Mesenchymal stem cell (in vitro differentiated cells and primary cell): ENCODE data around the gene TYROBP.

ENCODE experiments used
- DNase-seq: peaks from one replicate; pipeline ENCODE4 v3.0.0-alpha.2; 2013
- H2AFZ ChIP-seq: one replicate; pipeline ENCODE4 v1.6.1; 2013; ENCODE audit warnings: low read depth, mild to moderate bottlenecking, control low read depth, inconsistent platforms, low read length, moderate library complexity
- H2AK5ac ChIP-seq: 2 replicates; pipeline ENCODE4 v1.6.1; 2013; ENCODE audit warnings: low read length, moderate library complexity, mild to moderate bottlenecking, inconsistent platforms; ENCODE audit not compliant: severe bottlenecking
- H2BK120ac ChIP-seq: one replicate; pipeline ENCODE4 v1.6.1; 2013; ENCODE audit warnings: low read depth, mild to moderate bottlenecking, inconsistent platforms, low read length, moderate library complexity
- H2BK12ac ChIP-seq, 2 experiments: one replicate each; pipeline ENCODE4 v1.6.1; 2013; ENCODE audit warnings: inconsistent platforms in 2 of 2, low read length in 2 of 2, mild to moderate bottlenecking in 2 of 2, moderate library complexity in 2 of 2, control low read depth in 1 of 2
- H2BK15ac ChIP-seq: one replicate; pipeline ENCODE4 v1.6.1; 2013; ENCODE audit warnings: mild to moderate bottlenecking, low read depth, inconsistent platforms; ENCODE audit not compliant: poor library complexity, severe bottlenecking
- H2BK5ac ChIP-seq: 2 replicates; pipeline ENCODE4 v1.6.1; 2013; ENCODE audit warnings: low read depth, mild to moderate bottlenecking, low read length, control low read depth, inconsistent platforms; ENCODE audit not compliant: poor library complexity, severe bottlenecking
- H3K14ac ChIP-seq, 2 experiments: one replicate each; pipeline ENCODE4 v1.6.1; 2013; ENCODE audit warnings: inconsistent platforms in 2 of 2, low read length in 2 of 2, control low read depth in 1 of 2, mild to moderate bottlenecking in 1 of 2, moderate library complexity in 1 of 2
- H3K18ac ChIP-seq, 2 experiments: one replicate each; pipeline ENCODE4 v1.6.1; 2013; ENCODE audit warnings: inconsistent platforms in 2 of 2, low read length in 2 of 2, control low read depth in 1 of 2, low read depth in 1 of 2, mild to moderate bottlenecking in 1 of 2
- H3K23ac ChIP-seq, 2 experiments: one replicate each; pipeline ENCODE4 v1.6.1; 2013; ENCODE audit warnings: inconsistent platforms in 2 of 2, low read length in 2 of 2, mild to moderate bottlenecking in 2 of 2, moderate library complexity in 2 of 2, control low read depth in 1 of 2
- H3K27ac ChIP-seq: 2 replicates; pipeline ENCODE4 v1.5.1; 2013; ENCODE audit warnings: mild to moderate bottlenecking, moderate library complexity, low read length, control low read depth, inconsistent platforms; ENCODE audit not compliant: poor library complexity, severe bottlenecking
- H3K27me3 ChIP-seq, 2 experiments: 2 replicates each; pipeline versions ENCODE4 v1.6.1 to v1.7.0; 2013; ENCODE audit warnings: low read length in 2 of 2, mild to moderate bottlenecking in 2 of 2, moderate library complexity in 2 of 2, control low read depth in 1 of 2, inconsistent platforms in 1 of 2; ENCODE audit not compliant: control insufficient read depth in 1 of 2, insufficient read depth in 1 of 2
- H3K36me3 ChIP-seq, 2 experiments: 2 replicates each; pipeline versions ENCODE4 v1.6.1 to v1.7.0; 2013; ENCODE audit warnings: low read length in 2 of 2, control low read depth in 1 of 2, inconsistent platforms in 1 of 2, low read depth in 1 of 2, mild to moderate bottlenecking in 1 of 2; ENCODE audit not compliant: insufficient read depth in 2 of 2, control insufficient read depth in 1 of 2
- H3K4ac ChIP-seq, 2 experiments: one replicate each; pipeline ENCODE4 v1.6.1; 2013; ENCODE audit warnings: inconsistent platforms in 2 of 2, low read length in 2 of 2, mild to moderate bottlenecking in 2 of 2, moderate library complexity in 2 of 2, control low read depth in 1 of 2, low read depth in 1 of 2
- H3K4me1 ChIP-seq: 2 replicates; pipeline ENCODE4 v1.6.1; 2013; ENCODE audit warnings: low read depth, low read length, control low read depth; ENCODE audit not compliant: control insufficient read depth, insufficient read depth
- H3K4me2 ChIP-seq: 2 replicates; pipeline ENCODE4 v1.6.1; 2013; ENCODE audit warnings: low read length, mild to moderate bottlenecking, inconsistent platforms; ENCODE audit not compliant: poor library complexity, severe bottlenecking
- H3K4me3 ChIP-seq, 2 experiments: 2 replicates each; pipeline versions ENCODE4 v1.5.1 to v1.7.0; 2013; ENCODE audit warnings: low read length in 2 of 2, mild to moderate bottlenecking in 2 of 2, control low read depth in 1 of 2, low read depth in 1 of 2; ENCODE audit not compliant: insufficient read depth in 1 of 2
- H3K79me1 ChIP-seq: replicated peaks from 2 replicates; pipeline ENCODE4 v1.6.1; 2013; ENCODE audit warnings: mild to moderate bottlenecking, control low read depth, low read length, inconsistent platforms; ENCODE audit not compliant: poor library complexity, severe bottlenecking
- H3K9ac ChIP-seq: 2 replicates; pipeline ENCODE4 v1.7.0; 2013; ENCODE audit warnings: mild to moderate bottlenecking, low read length, moderate library complexity
- H3K9me3 ChIP-seq: 2 replicates; pipeline ENCODE4 v1.7.0; 2013; ENCODE audit warnings: mild to moderate bottlenecking, low read length; ENCODE audit not compliant: control insufficient read depth
- H4K8ac ChIP-seq: one replicate; pipeline ENCODE4 v1.6.1; 2013; ENCODE audit warnings: inconsistent platforms, mild to moderate bottlenecking, low read length, moderate library complexity
- H4K91ac ChIP-seq: one replicate; pipeline ENCODE4 v1.6.1; 2013; ENCODE audit warnings: mild to moderate bottlenecking, low read length, inconsistent platforms
- WGBS: methylation state at CpG from one replicate; pipeline ENCODE4 v1.1.7; 2013; ENCODE audit warnings: mixed read lengths; 5-methylcytosine and 5-hydroxymethylcytosine counted together

Gene TYROBP

GRCh38 chr19:35935911-35936737 lies 28.0 kb upstream of the TYROBP start, which contains the start of gene LRFN3:
Gene LRFN3 (plus strand): TSS chr19:35936374. CDS start chr19:35939426, 3,052 bp downstream.
- peak; percentile 75 for DNase-seq
- H3K4me2 ChIP-seq: peak within 1 kb of the TSS; percentile 81
- no peak within 1 kb of the TSS for H2BK120ac ChIP-seq
- H3K27me3 ChIP-seq: no peaks in the 10 kb centered on the region
- H2AK5ac ChIP-seq: no peak within 1 kb of the TSS
- H3K9ac ChIP-seq: peak within 1 kb of the TSS; percentile 89
- peak within 1 kb of the TSS in 1 of 2 experiments; percentile 4 for H2BK12ac ChIP-seq
- H3K18ac ChIP-seq: peak within 1 kb of the TSS; percentile 28 to 84
- peak within 1 kb of the TSS; percentile 10 to 24 for H3K4ac ChIP-seq
- H3K9me3 ChIP-seq: no peaks in the 10 kb centered on the region
- peak within 1 kb of the TSS; percentile 79 to 87 for H3K4me3 ChIP-seq
- H4K8ac ChIP-seq: peak within 1 kb of the TSS; percentile 79
- peak within 1 kb of the TSS; percentile 35 for H2BK5ac ChIP-seq
- H2AFZ ChIP-seq: peak within 1 kb of the TSS; percentile 79
- peaks cover 33% of the 10 kb centered on the region for H3K4me1 ChIP-seq
- H3K27ac ChIP-seq: no peak within 1 kb of the TSS
- H3K36me3 ChIP-seq: peaks cover 9 to 18% of the 10 kb centered on the region in 2 experiments
- H3K79me1 ChIP-seq: peaks cover 26% of the 10 kb centered on the region
- H4K91ac ChIP-seq: peak within 1 kb of the TSS; percentile 4
- WGBS: 3% methylated on average over 34 of the region's 68 CpGs
- H3K23ac ChIP-seq: peak within 1 kb of the TSS in 1 of 2 experiments; percentile 23
- H3K14ac ChIP-seq: peak within 1 kb of the TSS in 1 of 2 experiments; percentile 78
- H2BK15ac ChIP-seq: peak within 1 kb of the TSS; percentile 99

GRCh38 chr19:35932291-35932936 lies 24.3 kb upstream of the TYROBP start:
- Histone ChIP-seq H3K79me1 (peaks cover 17% of the 10 kb centered on the region), H3K9ac (peak overlapping the region; percentile 6), H2BK5ac (no peak overlapping the region), H2BK12ac (no peak overlapping the region), H2AK5ac (no peak overlapping the region), H3K4ac (no peak overlapping the region), H3K36me3 (no peaks in the 10 kb centered on the region), H3K27me3 (no peaks in the 10 kb centered on the region), H4K91ac (no peak overlapping the region), H3K4me1 (peaks cover 19% of the 10 kb centered on the region), H2BK120ac (no peak overlapping the region), H3K4me2 (no peak overlapping the region), H3K14ac (no peak overlapping the region), H3K18ac (no peak overlapping the region), H4K8ac (no peak overlapping the region), H2BK15ac (no peak overlapping the region), H3K23ac (no peak overlapping the region), H3K27ac (no peak overlapping the region), H2AFZ (no peak overlapping the region), H3K9me3 (no peaks in the 10 kb centered on the region), H3K4me3 (no peak overlapping the region)
- DNase-seq: no peak
- WGBS: 67% methylated on average over 7 of the region's 7 CpGs

- Histone ChIP-seq H2AFZ (peak overlapping the region; percentile 29), H3K4me2 (no peak overlapping the region), H3K36me3 (no peaks in the 10 kb centered on the region), H3K18ac (no peak overlapping the region), H3K4me1 (peaks cover 13% of the 10 kb centered on the region), H3K4me3 (no peak overlapping the region), H3K23ac (no peak overlapping the region), H2BK12ac (no peak overlapping the region), H2BK120ac (no peak overlapping the region), H3K9ac (peak overlapping the region; percentile 6), H3K27me3 (peaks cover 0 to 2% of the 10 kb centered on the region in 2 experiments), H3K9me3 (no peaks in the 10 kb centered on the region), H2BK5ac (no peak overlapping the region), H3K27ac (no peak overlapping the region), H3K14ac (no peak overlapping the region), H4K91ac (no peak overlapping the region), H2BK15ac (no peak overlapping the region), H3K79me1 (peaks cover 11% of the 10 kb centered on the region), H4K8ac (no peak overlapping the region), H3K4ac (no peak overlapping the region), H2AK5ac (no peak overlapping the region)
- no peak for DNase-seq
- WGBS: 10% methylated on average over 7 of the region's 9 CpGs
Measured at GRCh38 chr19:35931874-35932202, 23.7 kb upstream of the TYROBP start.
